Mesothelial cell of epicardium (in vitro differentiated cells): ENCODE results near the gene KRTAP1-4. TPM values are rescaled to one million over a fixed set of nuclear protein-coding genes. Genes with fewer than 3 reads are reported as not detected.
"Not testable (repeated sequence)": the region's sequence is repeated elsewhere in the genome, so short reads cannot be mapped to it uniquely, and the experiment has no call there.

ENCODE experiments used
- DNase-seq, 2 experiments: peaks; one replicate each; pipeline ENCODE4 v3.0.0; 2021; ENCODE audit warnings: low spot score in 2 of 2; ENCODE audit not compliant: unreplicated experiment in 2 of 2
- H3K27ac Mint-ChIP-seq: 2 replicates; pipeline ENCODE4 v1.8.0; 2021; ENCODE audit warnings: mixed read lengths
- H3K27me3 Mint-ChIP-seq: 2 replicates; pipeline ENCODE4 v1.8.0; 2021; ENCODE audit warnings: low read depth, mixed read lengths
- H3K36me3 Mint-ChIP-seq: 2 replicates; pipeline ENCODE4 v1.8.0; 2021; ENCODE audit warnings: mixed read lengths
- H3K4me1 Mint-ChIP-seq: 2 replicates; pipeline ENCODE4 v1.8.0; 2021; ENCODE audit warnings: mixed read lengths
- H3K4me3 Mint-ChIP-seq: 2 replicates; pipeline ENCODE4 v1.8.0; 2021; ENCODE audit warnings: mild to moderate bottlenecking, moderate library complexity, mixed read lengths
- H3K9me3 Mint-ChIP-seq: 2 replicates; pipeline ENCODE4 v1.8.0; 2021; ENCODE audit warnings: mixed read lengths
- total RNA-seq: library from RNA; stranded (reverse); gene quantifications from 3 replicates; pipeline ENCODE4 v1.2.1, GENCODE V29; 2021
- TF ChIP-seq, protein P1 (sequence below): fragments of 200-600 bp; sonication (generic); IDR thresholded peaks from one replicate; pipeline ENCODE4 v1.5.0; 2021; ENCODE audit warnings: antibody characterized with exemption; ENCODE audit not compliant: unreplicated experiment

Gene KRTAP1-4
- total RNA-seq, 1 donor from 2014 or later, result not detected

DNA sequence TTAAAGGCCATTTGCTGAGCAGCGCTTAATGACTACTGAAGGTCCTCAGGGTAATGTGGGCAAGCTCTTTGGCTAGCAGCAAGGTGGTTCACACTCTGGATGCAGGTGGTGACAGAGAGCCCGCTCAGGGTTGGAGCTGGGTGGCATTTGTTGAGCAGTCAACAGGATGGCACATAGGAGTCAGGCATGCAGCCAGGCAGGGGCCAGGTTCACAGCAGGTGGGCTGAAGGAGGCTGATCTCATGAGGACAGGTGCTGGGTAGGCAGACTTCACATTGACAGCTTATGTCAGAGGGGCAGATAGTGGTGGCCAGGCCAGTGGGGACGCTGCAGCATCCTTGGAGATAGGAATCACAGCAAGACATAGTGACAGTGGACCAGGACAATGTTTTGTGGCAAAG, 25.6 kb downstream of the KRTAP1-4 start:
- Mint-ChIP-seq H3K4me1 (peaks cover 28% of the 10 kb centered on the region), H3K36me3 (no peaks in the 10 kb centered on the region), H3K9me3 (peaks cover 3% of the 10 kb centered on the region), H3K4me3 (no peak overlapping the region), H3K27me3 (no peaks in the 10 kb centered on the region), H3K27ac (no peak overlapping the region)
- TF ChIP-seq, protein P1, sequence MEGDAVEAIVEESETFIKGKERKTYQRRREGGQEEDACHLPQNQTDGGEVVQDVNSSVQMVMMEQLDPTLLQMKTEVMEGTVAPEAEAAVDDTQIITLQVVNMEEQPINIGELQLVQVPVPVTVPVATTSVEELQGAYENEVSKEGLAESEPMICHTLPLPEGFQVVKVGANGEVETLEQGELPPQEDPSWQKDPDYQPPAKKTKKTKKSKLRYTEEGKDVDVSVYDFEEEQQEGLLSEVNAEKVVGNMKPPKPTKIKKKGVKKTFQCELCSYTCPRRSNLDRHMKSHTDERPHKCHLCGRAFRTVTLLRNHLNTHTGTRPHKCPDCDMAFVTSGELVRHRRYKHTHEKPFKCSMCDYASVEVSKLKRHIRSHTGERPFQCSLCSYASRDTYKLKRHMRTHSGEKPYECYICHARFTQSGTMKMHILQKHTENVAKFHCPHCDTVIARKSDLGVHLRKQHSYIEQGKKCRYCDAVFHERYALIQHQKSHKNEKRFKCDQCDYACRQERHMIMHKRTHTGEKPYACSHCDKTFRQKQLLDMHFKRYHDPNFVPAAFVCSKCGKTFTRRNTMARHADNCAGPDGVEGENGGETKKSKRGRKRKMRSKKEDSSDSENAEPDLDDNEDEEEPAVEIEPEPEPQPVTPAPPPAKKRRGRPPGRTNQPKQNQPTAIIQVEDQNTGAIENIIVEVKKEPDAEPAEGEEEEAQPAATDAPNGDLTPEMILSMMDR, result no peak
- DNase-seq, result no peak

GRCh38 chr17:41003926-41004325, 26.1 kb downstream of the KRTAP1-4 start:
- H3K9me3 Mint-ChIP-seq, result peaks cover 3% of the 10 kb centered on the region
- no peak for DNase-seq
- no peaks in the 10 kb centered on the region for H3K36me3 Mint-ChIP-seq
- TF ChIP-seq, protein P1, result no peak
- no peak overlapping the region for H3K4me3 Mint-ChIP-seq
- peaks cover 23% of the 10 kb centered on the region for H3K4me1 Mint-ChIP-seq
- no peak overlapping the region for H3K27ac Mint-ChIP-seq
- H3K27me3 Mint-ChIP-seq, result no peaks in the 10 kb centered on the region

DNA sequence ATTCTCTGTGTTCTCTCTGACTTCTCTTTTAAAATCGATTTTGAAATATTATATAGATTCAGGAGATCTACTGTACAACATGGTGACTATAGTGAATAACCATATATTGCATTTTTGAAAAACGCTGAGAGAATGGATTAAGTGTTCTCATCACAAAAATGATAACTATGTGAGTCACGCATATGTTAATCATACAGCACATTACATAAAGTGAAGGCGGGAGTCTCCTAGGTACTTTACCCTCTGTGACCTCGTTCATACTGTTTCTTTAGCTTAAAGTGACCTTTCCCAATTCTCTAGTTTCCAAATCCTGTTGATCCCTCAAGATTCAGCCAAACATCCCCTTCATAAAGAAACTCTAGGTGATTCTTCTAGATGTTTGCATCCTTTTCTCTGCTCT, 27.2 kb downstream of the KRTAP1-4 start:
- Mint-ChIP-seq H3K9me3 (peaks cover 3% of the 10 kb centered on the region), H3K36me3 (no peaks in the 10 kb centered on the region), H3K4me1 (peaks cover 17% of the 10 kb centered on the region), H3K27me3 (no peaks in the 10 kb centered on the region), H3K4me3 (no peak overlapping the region), H3K27ac (peak overlapping the region; percentile 77)
- TF ChIP-seq, protein P1, result no peak
- DNase-seq, result no peak

DNA sequence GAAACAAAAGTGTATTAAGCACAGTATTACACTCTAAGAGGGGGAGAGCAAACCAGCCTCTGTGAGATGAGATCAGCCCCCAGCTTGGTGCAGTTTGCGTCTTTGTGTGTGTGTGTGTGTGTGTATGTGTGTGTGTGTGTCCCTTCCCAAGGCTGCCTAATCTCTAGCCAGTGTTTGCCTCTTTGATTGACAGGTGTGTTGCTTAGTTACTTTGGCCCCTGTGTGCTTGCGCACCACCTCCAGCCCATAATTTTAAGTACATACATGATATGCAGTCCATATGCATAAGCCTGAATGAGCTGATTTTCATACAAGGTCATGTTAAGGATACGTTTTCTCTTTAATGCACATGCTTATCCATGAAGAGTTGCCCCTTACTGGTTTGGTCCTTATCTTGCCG, 28.2 kb downstream of the KRTAP1-4 start:
- Mint-ChIP-seq H3K36me3 (no peaks in the 10 kb centered on the region), H3K27me3 (no peaks in the 10 kb centered on the region), H3K9me3 (peaks cover 3% of the 10 kb centered on the region), H3K4me3 (no peak overlapping the region), H3K4me1 (peaks cover 26% of the 10 kb centered on the region), H3K27ac (no peak overlapping the region)
- TF ChIP-seq, protein P1, result no peak
- DNase-seq, result no peak

DNA sequence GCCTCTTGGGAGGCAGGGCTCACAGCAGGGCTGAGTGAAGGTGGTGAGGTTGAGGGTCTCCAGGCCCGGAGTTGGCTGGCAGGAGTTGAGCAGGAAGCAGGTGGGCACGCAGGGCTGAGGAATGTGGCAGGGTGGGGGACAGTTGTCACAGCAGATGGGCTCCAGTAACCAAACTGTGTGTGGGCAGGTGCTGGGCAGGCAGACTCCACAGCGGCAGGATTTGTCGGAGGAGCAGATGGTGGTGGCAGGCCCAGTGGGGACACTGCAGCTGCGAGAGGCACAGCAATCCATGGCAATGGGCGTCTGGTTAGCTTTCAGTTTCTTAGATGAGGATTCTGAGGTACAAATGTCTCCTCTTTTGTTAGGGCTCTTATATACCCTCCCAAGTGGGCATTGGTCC, 30.4 kb downstream of the KRTAP1-4 start, which contains the start of gene KRTAP3-2:
KRTAP3-2 (minus strand) TSS at position 344 of the 400 bp plus-strand sequence; CDS start at position 291, 53 bp downstream.
- H3K4me3 Mint-ChIP-seq, result not testable (repeated sequence)

DNA sequence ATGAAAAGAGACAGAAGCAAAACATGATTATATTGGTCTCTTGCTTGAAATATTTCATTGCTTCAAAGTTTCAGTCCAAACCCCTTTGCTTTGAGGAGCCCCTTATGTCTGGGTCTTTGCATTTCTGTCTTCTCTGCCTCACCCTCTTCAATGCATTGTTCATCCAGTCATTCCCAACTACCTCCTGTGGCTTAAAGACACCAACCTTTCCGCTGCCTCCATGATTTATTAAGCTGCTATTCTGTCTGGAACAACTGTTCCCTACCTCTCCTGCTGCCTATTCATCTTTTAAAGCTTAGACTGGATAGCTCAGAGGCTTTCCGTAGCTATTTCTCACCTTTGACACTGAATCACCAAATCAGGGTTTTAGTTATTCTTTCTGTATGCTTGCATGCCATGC, 32.6 kb downstream of the KRTAP1-4 start:
- peaks cover 6% of the 10 kb centered on the region for H3K9me3 Mint-ChIP-seq
- TF ChIP-seq, protein P1, result no peak
- peaks cover 11% of the 10 kb centered on the region for H3K4me1 Mint-ChIP-seq
- no peak overlapping the region for H3K4me3 Mint-ChIP-seq
- no peak overlapping the region for H3K27ac Mint-ChIP-seq
- H3K27me3 Mint-ChIP-seq, result no peaks in the 10 kb centered on the region
- H3K36me3 Mint-ChIP-seq, result no peaks in the 10 kb centered on the region
- DNase-seq, result no peak

More for the DNA sequence above, 30.4 kb downstream of the KRTAP1-4 start, which contains the start of gene KRTAP3-2:
- H3K4me1 Mint-ChIP-seq, result peaks cover 22% of the 10 kb centered on the region
- H3K27me3 Mint-ChIP-seq, H3K9me3 Mint-ChIP-seq, H3K27ac Mint-ChIP-seq, H3K36me3 Mint-ChIP-seq, DNase-seq: not testable (repeated sequence)
